HEK293T (cell line): ENCODE measurements around the gene CDH26.

Experiments
- CTCF ChIA-PET: fragments of 350-600 bp; formaldehyde crosslinking; extraction: SDS; loops from one replicate; lab custom pipeline; 2021; ENCODE audit warnings: antibody characterized with exemption, inconsistent platforms; lab: Yijun Ruan, JAX
- POLR2A ChIA-PET: fragments of 350-600 bp; formaldehyde crosslinking; extraction: SDS; loops from one replicate; lab custom pipeline; 2020; ENCODE audit warnings: antibody characterized with exemption, inconsistent platforms; lab: Yijun Ruan, JAX
- DNase-seq: peaks from one replicate; pipeline ENCODE4 v3.0.0; 2012; ENCODE audit warnings: mixed read lengths; ENCODE audit errors: extremely low spot score
- ARNT ChIP-seq: fragments of 450-650 bp; IDR thresholded peaks from 2 replicates; pipeline ENCODE4 v1.6.1; 2017; ENCODE audit warnings: mild to moderate bottlenecking
- BHLHE40 ChIP-seq: fragments of 450-650 bp; IDR thresholded peaks from 2 replicates; pipeline ENCODE4 v1.6.1; 2016; ENCODE audit warnings: mild to moderate bottlenecking, moderate library complexity, borderline replicate concordance
- CTBP1 ChIP-seq: fragments of 450-650 bp; IDR thresholded peaks from 2 replicates; pipeline ENCODE4 v1.6.1; 2016; ENCODE audit warnings: borderline replicate concordance
- ELF4 ChIP-seq: fragments of 450-650 bp; IDR thresholded peaks from 2 replicates; pipeline ENCODE4 v1.6.1; 2017; ENCODE audit warnings: antibody characterized with exemption
- FOXA1 ChIP-seq: fragments of 450-650 bp; IDR thresholded peaks from 2 replicates; pipeline ENCODE4 v1.6.1; 2016; ENCODE audit warnings: mild to moderate bottlenecking
- FOXK2 ChIP-seq: fragments of 450-650 bp; IDR thresholded peaks from 2 replicates; pipeline ENCODE4 v1.6.1; 2016; ENCODE audit warnings: mild to moderate bottlenecking
- FOXM1 ChIP-seq: fragments of 450-650 bp; IDR thresholded peaks from 2 replicates; pipeline ENCODE4 v1.6.1; 2017; ENCODE audit warnings: mild to moderate bottlenecking, borderline replicate concordance
- HDGF ChIP-seq: fragments of 450-650 bp; IDR thresholded peaks from 2 replicates; pipeline ENCODE4 v1.6.1; 2017; ENCODE audit warnings: antibody characterized with exemption, borderline replicate concordance
- L3MBTL2 ChIP-seq: fragments of 450-650 bp; conservative IDR thresholded peaks from 2 replicates; pipeline ENCODE4 v1.6.1; 2016; ENCODE audit warnings: mild to moderate bottlenecking
- LEF1 ChIP-seq: fragments of 450-650 bp; IDR thresholded peaks from 2 replicates; pipeline ENCODE4 v1.6.1; 2017; ENCODE audit warnings: mild to moderate bottlenecking, borderline replicate concordance
- NFRKB ChIP-seq: fragments of 450-650 bp; IDR thresholded peaks from 2 replicates; pipeline ENCODE4 v1.6.1; 2016; ENCODE audit warnings: mild to moderate bottlenecking, moderate library complexity
- PKNOX1 ChIP-seq: fragments of 450-650 bp; IDR thresholded peaks from 2 replicates; pipeline ENCODE4 v1.6.1; 2016
- SP1 ChIP-seq: fragments of 450-650 bp; IDR thresholded peaks from 2 replicates; pipeline ENCODE4 v1.6.1; 2017
- SUZ12 ChIP-seq: fragments of 450-650 bp; IDR thresholded peaks from 2 replicates; pipeline ENCODE4 v1.6.1; 2016; ENCODE audit warnings: mild to moderate bottlenecking
- TARDBP ChIP-seq: fragments of 450-650 bp; IDR thresholded peaks from 2 replicates; pipeline ENCODE4 v1.6.1; 2016
- ZNF384 ChIP-seq: fragments of 450-650 bp; IDR thresholded peaks from 2 replicates; pipeline ENCODE4 v1.6.1; 2016

The CDH26 gene

GRCh38 chr20:59999502-59999901 is 41.3 kb downstream of the CDH26 start:
- no peak for TF ChIP-seq L3MBTL2
- no peak for TF ChIP-seq SUZ12
- no peak for TF ChIP-seq FOXM1
- TF ChIP-seq TARDBP = no peak
- no peak for TF ChIP-seq ARNT
- TF ChIP-seq CTBP1 = no peak
- no peak for TF ChIP-seq BHLHE40
- TF ChIP-seq NFRKB = no peak
- TF ChIP-seq FOXK2 = no peak
- DNase-seq = no peak
- POLR2A ChIA-PET = no interaction called here
- CTCF ChIA-PET = no interaction called here

- TF ChIP-seq FOXK2 (no peak), PKNOX1 (peak; percentile 93)
- POLR2A ChIA-PET = no interaction called here
- CTCF ChIA-PET = no interaction called here
- no peak for DNase-seq
Measured at GRCh38 chr20:60000271-60001042, 42.2 kb downstream of the CDH26 start.

GRCh38 chr20:60001108-60001507 is 42.9 kb downstream of the CDH26 start:
- no peak for DNase-seq
- TF ChIP-seq FOXM1 (no peak), BHLHE40 (no peak), SP1 (no peak), LEF1 (no peak), ARNT (no peak), CTBP1 (no peak), FOXK2 (no peak), L3MBTL2 (no peak), TARDBP (no peak), SUZ12 (no peak), PKNOX1 (no peak), FOXA1 (no peak), ELF4 (no peak), HDGF (no peak), ZNF384 (no peak), NFRKB (no peak)
- ChIA-PET CTCF (no interaction called here), POLR2A (no interaction called here)

GRCh38 chr20:60003776-60004175 is 45.6 kb downstream of the CDH26 start:
- POLR2A ChIA-PET = no interaction called here
- no peak for TF ChIP-seq ARNT
- DNase-seq = no peak
- CTCF ChIA-PET = no interaction called here

GRCh38 chr20:60006261-60006660 is 48.0 kb downstream of the CDH26 start:
- ChIA-PET CTCF (no interaction called here), POLR2A (no interaction called here)
- no peak for DNase-seq
- TF ChIP-seq ZNF384 = no peak
- no peak for TF ChIP-seq FOXK2

- CTCF ChIA-PET = no interaction called here
- POLR2A ChIA-PET = no interaction called here
Measured at GRCh38 chr20:60007464-60007863, 49.2 kb downstream of the CDH26 start.

GRCh38 chr20:60008130-60008808 is 50.0 kb downstream of the CDH26 start:
- CTCF ChIA-PET = no interaction called here

More at GRCh38 chr20:60007464-60007863, 49.2 kb downstream of the CDH26 start:
- DNase-seq = no peak
- TF ChIP-seq FOXM1 (no peak), SP1 (no peak), FOXK2 (no peak), TARDBP (no peak), FOXA1 (no peak), HDGF (no peak), L3MBTL2 (no peak), NFRKB (no peak), LEF1 (no peak), CTBP1 (no peak)

More at GRCh38 chr20:60008130-60008808, 50.0 kb downstream of the CDH26 start:
- no peak for DNase-seq
- TF ChIP-seq LEF1 (no peak), TARDBP (no peak), SP1 (no peak), FOXA1 (no peak), ZNF384 (no peak), CTBP1 (no peak), ARNT (no peak), SUZ12 (no peak), NFRKB (no peak), BHLHE40 (no peak), HDGF (no peak), PKNOX1 (no peak), FOXM1 (no peak), ELF4 (no peak), FOXK2 (no peak), L3MBTL2 (no peak)
- POLR2A ChIA-PET = no interaction called here
